Skeletal muscle satellite cell (primary cell): ENCODE data around the gene PAX7.

Experiments
- H3K27me3 ChIP-seq: 2 replicates; pipeline ENCODE4 v1.7.0; 2013; ENCODE audit warnings: low read length; ENCODE audit not compliant: control insufficient read depth, insufficient read depth
- H3K36me3 ChIP-seq: 2 replicates; pipeline ENCODE4 v1.7.0; 2013; ENCODE audit warnings: mild to moderate bottlenecking, control low read depth, low read length; ENCODE audit not compliant: insufficient read depth
- H3K4me1 ChIP-seq: 2 replicates; pipeline ENCODE4 v1.7.0; 2013; ENCODE audit warnings: low read length; ENCODE audit not compliant: control insufficient read depth, insufficient read depth
- H3K4me2 ChIP-seq: 2 replicates; pipeline ENCODE4 v1.7.0; 2013; ENCODE audit warnings: mild to moderate bottlenecking, low read length
- H3K4me3 ChIP-seq: 2 replicates; pipeline ENCODE4 v1.7.0; 2013; ENCODE audit warnings: low read length
- H3K9ac ChIP-seq: 2 replicates; pipeline ENCODE4 v1.7.0; 2013; ENCODE audit warnings: mild to moderate bottlenecking, low read depth, low read length, moderate library complexity
- H3K9me3 ChIP-seq: replicated peaks from 2 replicates; pipeline ENCODE4 v1.7.0; 2013; ENCODE audit warnings: mild to moderate bottlenecking, control low read depth, low read length

The PAX7 gene

GRCh38 chr1:18730321-18730720, 99.7 kb downstream of the PAX7 start:
- Histone ChIP-seq H3K4me3 (no peak overlapping the region), H3K9me3 (no peaks in the 10 kb centered on the region), H3K4me2 (no peak overlapping the region), H3K9ac (no peak overlapping the region), H3K36me3 (no peaks in the 10 kb centered on the region), H3K27me3 (peaks cover 72% of the 10 kb centered on the region), H3K4me1 (no peaks in the 10 kb centered on the region)

GRCh38 chr1:18731148-18731547, 100.5 kb downstream of the PAX7 start:
- H3K27me3 ChIP-seq = peaks cover 74% of the 10 kb centered on the region
- no peak overlapping the region for H3K9ac ChIP-seq
- no peak overlapping the region for H3K4me2 ChIP-seq
- no peaks in the 10 kb centered on the region for H3K4me1 ChIP-seq
- no peaks in the 10 kb centered on the region for H3K36me3 ChIP-seq
- H3K4me3 ChIP-seq = no peak overlapping the region
- H3K9me3 ChIP-seq = no peaks in the 10 kb centered on the region

GRCh38 chr1:18731591-18732235, 101.1 kb downstream of the PAX7 start:
- no peak overlapping the region for H3K4me2 ChIP-seq
- no peak overlapping the region for H3K4me3 ChIP-seq
- H3K36me3 ChIP-seq = no peaks in the 10 kb centered on the region
- H3K9ac ChIP-seq = no peak overlapping the region
- H3K27me3 ChIP-seq = peaks cover 70% of the 10 kb centered on the region
- H3K9me3 ChIP-seq = no peaks in the 10 kb centered on the region
- H3K4me1 ChIP-seq = no peaks in the 10 kb centered on the region

- Histone ChIP-seq H3K4me3 (no peak overlapping the region), H3K36me3 (no peaks in the 10 kb centered on the region), H3K4me1 (no peaks in the 10 kb centered on the region), H3K27me3 (peaks cover 62% of the 10 kb centered on the region), H3K4me2 (no peak overlapping the region), H3K9me3 (no peaks in the 10 kb centered on the region), H3K9ac (no peak overlapping the region)
Measured at GRCh38 chr1:18732686-18733085, 102.0 kb downstream of the PAX7 start.

GRCh38 chr1:18734001-18734400, 103.4 kb downstream of the PAX7 start:
- H3K36me3 ChIP-seq = no peaks in the 10 kb centered on the region
- no peak overlapping the region for H3K4me2 ChIP-seq
- H3K4me1 ChIP-seq = no peaks in the 10 kb centered on the region
- H3K27me3 ChIP-seq = peaks cover 54% of the 10 kb centered on the region
- H3K4me3 ChIP-seq = no peak overlapping the region
- H3K9me3 ChIP-seq = no peaks in the 10 kb centered on the region
- H3K9ac ChIP-seq = no peak overlapping the region

GRCh38 chr1:18734461-18735223, 104.0 kb downstream of the PAX7 start:
- Histone ChIP-seq H3K36me3 (no peaks in the 10 kb centered on the region), H3K4me3 (no peak overlapping the region), H3K27me3 (peaks cover 48% of the 10 kb centered on the region), H3K9ac (no peak overlapping the region), H3K4me1 (no peaks in the 10 kb centered on the region), H3K9me3 (no peaks in the 10 kb centered on the region), H3K4me2 (no peak overlapping the region)

- peaks cover 47% of the 10 kb centered on the region for H3K27me3 ChIP-seq
- H3K9me3 ChIP-seq = no peaks in the 10 kb centered on the region
- H3K36me3 ChIP-seq = no peaks in the 10 kb centered on the region
- H3K4me1 ChIP-seq = no peaks in the 10 kb centered on the region
- no peak overlapping the region for H3K4me2 ChIP-seq
- H3K9ac ChIP-seq = no peak overlapping the region
- H3K4me3 ChIP-seq = no peak overlapping the region
Measured at GRCh38 chr1:18735224-18735997, 104.8 kb downstream of the PAX7 start.

- Histone ChIP-seq H3K4me1 (no peaks in the 10 kb centered on the region), H3K9me3 (no peaks in the 10 kb centered on the region), H3K27me3 (peaks cover 43% of the 10 kb centered on the region), H3K4me2 (no peak overlapping the region), H3K9ac (no peak overlapping the region), H3K36me3 (no peaks in the 10 kb centered on the region), H3K4me3 (no peak overlapping the region)
Measured at GRCh38 chr1:18736958-18737357, 106.3 kb downstream of the PAX7 start.

GRCh38 chr1:18738126-18738525, 107.5 kb downstream of the PAX7 start:
- Histone ChIP-seq H3K4me1 (no peaks in the 10 kb centered on the region), H3K27me3 (peaks cover 34% of the 10 kb centered on the region), H3K4me2 (no peak overlapping the region), H3K9ac (no peak overlapping the region), H3K9me3 (no peaks in the 10 kb centered on the region), H3K4me3 (no peak overlapping the region), H3K36me3 (no peaks in the 10 kb centered on the region)

- Histone ChIP-seq H3K36me3 (no peaks in the 10 kb centered on the region), H3K4me1 (no peaks in the 10 kb centered on the region), H3K4me3 (no peak overlapping the region), H3K9ac (no peak overlapping the region), H3K27me3 (peaks cover 29% of the 10 kb centered on the region), H3K9me3 (no peaks in the 10 kb centered on the region), H3K4me2 (no peak overlapping the region)
Measured at GRCh38 chr1:18738617-18739016, 108.0 kb downstream of the PAX7 start.

- no peaks in the 10 kb centered on the region for H3K9me3 ChIP-seq
- no peaks in the 10 kb centered on the region for H3K4me1 ChIP-seq
- H3K27me3 ChIP-seq = peaks cover 21% of the 10 kb centered on the region
- no peaks in the 10 kb centered on the region for H3K36me3 ChIP-seq
- no peak overlapping the region for H3K9ac ChIP-seq
- no peak overlapping the region for H3K4me2 ChIP-seq
- H3K4me3 ChIP-seq = no peak overlapping the region
Measured at GRCh38 chr1:18739408-18739807, 108.8 kb downstream of the PAX7 start.
